GM21367 (cell line): ENCODE results near the gene PRKG1.
"Not testable (repeated sequence)": the region's sequence is repeated elsewhere in the genome, so short reads cannot be mapped to it uniquely, and the experiment has no call there.

Source experiments
- ATAC-seq: cut with Tn5 transposase; IDR thresholded peaks from one replicate; pipeline ENCODE4 v1.9.1; 2021; ENCODE audit not compliant: unreplicated experiment

Gene PRKG1

DNA sequence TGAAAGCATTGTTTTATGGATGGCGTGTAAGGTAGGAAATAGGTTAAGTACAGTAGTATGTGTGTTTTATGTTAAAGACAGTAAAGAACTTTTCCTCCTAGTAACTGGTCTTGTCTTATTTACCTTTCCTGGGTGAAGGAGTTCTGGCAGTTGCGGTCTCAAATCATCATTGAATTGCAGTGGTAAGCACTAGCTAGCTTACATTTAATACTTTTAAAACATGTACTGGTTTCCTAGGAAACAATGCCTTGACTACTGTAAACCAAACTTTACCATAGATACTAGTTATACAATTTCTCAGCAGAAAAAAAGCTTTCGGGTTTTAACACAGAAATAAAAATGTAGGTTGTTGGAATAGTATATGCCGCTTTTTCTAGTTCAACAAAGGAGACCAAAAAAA lies 37.7 kb downstream of the PRKG1 start:
- ATAC-seq: no peak

DNA sequence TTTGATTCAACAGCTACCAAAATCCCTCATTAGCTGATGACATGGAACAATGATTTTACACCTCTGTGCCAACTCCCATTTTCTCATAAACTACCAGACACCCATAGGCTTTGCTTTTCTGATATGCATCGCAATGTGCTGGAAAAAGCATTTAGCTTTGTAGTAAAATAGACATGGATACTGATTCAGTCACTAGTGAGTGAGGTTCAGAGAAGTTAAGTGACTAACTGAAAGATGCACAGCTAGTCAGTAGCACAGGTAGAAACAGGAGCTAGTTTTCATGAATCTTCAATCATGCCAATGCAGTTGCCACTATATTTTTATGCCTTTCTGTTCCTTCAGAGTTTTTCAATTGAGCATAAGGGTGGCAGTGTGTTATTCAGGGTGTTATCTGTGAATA lies 38.7 kb downstream of the PRKG1 start:
- ATAC-seq: no peak

DNA sequence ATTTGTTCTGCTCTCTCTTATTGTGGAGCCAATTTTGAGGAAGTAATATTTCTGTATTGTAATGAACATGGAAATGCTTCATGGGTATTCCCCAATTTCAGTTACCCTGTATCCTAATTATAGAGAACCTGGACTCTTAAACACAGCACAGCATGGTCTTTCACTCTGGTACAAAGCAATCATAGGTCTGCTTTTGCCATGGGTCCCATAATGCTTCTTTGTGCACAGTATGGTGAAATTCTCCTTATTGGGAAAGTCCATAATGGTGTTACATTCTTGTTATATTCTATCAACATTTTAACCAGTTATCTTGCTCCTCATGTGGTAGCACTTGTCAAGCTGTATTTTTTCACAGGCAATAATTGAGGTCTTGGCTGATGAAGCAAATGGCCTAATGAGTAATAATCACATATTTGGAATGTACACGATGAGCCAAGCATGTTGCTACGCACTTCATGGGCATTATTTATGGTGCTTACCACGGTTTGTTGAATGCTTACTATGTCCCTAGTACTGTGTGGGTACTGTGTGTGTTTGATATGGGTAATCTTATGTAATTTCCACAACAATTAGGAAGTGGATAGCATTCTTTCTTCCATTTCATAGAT lies 42.9 kb downstream of the PRKG1 start:
- no peak for ATAC-seq

DNA sequence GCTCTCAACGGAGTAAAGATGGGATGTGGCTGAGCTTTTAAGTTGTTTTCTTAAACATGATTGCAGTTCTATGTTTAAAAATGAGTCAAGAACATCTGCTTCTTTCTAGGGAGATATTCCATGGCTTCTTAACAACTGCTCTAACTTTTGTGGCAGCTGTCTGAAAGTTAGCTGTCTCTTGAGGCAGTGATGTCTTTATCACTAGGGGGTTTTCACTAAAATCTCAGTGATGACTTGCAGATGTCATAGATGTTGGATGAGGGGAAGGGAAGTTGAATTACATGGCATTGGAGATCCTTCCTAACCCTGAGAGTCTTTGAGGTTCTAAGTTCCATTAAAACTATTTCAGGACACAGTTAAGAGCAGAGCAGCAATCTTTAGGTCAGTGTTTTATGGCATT lies 43.5 kb downstream of the PRKG1 start:
- no peak for ATAC-seq

DNA sequence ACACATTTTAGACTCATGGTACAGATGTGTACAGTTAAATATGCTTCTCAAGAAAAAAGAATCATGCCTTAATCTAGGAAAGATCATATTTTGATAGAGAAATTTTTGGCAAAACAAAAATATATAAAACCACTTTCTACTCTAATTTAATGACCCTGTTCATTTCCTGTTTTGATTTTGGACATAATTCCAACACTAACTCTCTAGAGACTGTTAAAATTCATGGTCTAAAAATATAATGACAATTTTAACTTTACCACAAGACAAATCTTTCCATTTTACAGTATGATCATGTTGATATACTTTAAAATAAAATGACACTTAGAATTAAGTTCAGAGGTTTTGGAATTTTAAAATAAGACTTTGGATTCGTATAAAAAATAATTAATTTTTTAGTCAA lies 45.2 kb downstream of the PRKG1 start:
- ATAC-seq: no peak

DNA sequence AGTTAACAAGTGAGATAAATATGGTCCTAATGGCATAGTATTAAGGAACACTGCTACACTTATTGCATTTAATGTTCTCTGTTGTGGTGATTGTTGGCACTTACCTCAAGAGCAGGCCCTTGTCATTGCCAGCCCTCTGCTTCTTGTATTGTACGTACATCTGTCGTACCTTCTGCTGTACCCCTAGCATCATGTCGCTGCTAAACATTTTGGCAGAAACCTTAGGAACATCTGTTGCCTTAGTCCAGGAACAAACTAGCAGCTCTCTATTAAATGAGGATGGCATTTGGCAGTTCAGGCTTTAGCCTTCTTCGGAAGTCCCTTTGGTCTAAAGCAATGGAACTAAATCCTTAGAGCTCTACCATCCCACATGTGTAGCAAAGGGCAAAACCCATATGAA lies 47.6 kb downstream of the PRKG1 start:
- no peak for ATAC-seq

DNA sequence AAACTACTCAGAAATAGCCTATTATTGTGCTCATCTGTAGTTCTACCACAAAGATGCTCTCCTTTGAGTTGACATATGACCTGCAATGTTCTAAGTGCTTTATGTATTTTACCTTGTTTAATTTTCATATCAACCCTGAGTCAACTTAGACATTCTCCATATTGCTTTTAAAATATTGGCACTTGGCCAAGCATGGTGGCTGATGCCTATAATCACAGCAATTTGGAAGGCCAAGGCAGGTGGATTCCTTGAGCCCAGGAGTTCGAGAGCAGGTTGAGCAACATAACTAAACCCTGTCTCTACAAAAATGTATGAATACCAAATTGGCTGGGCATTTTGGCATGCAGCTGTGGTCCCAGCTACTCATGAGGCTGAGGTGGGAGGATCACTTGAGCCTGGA lies 50.6 kb downstream of the PRKG1 start:
- ATAC-seq: no peak

DNA sequence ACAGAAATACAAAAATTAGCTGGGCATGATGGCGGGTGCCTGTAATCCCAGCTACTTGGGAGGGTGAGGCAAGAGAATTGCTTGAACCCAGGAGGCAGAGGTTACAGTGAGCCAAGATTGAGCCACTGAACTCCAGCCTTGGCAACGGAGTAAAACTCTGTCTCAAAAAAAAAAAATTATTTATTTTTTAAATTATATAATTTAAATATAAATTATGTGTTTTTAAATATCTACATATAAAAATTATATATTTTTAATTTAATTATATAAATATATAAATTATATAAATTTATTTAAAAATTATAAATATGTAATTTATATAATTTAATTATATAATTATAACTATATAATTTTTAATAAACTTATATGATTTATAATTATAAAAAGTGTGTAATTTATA lies 51.2 kb downstream of the PRKG1 start:
- ATAC-seq: no peak

DNA sequence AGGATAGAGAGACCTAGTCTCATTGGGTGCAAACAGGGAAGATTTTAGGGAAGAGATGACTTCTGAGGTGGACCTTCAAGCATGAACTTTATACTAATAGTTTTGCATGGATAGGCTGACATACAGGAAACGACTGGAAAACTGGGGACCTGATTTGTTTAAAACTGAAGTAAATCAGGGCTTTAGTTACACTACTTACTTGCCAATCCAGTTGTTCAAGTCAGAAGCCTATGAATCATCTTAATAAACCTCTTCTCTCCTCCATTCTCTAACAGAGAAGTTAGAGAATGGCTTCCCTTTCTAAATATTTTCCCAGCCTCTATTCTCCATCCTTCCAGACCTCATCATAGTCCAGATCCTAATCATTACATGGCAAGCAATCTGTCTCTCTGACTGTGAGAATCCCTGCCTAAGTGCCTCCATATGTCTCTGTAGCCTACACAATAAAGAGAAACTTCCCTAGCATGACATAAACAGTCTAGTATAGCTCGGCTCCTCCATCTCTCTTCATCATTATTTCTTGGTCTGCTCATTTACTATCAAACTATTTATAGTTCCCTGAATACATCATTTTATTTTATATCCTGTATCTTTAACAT lies 55.8 kb downstream of the PRKG1 start:
- ATAC-seq: no peak

DNA sequence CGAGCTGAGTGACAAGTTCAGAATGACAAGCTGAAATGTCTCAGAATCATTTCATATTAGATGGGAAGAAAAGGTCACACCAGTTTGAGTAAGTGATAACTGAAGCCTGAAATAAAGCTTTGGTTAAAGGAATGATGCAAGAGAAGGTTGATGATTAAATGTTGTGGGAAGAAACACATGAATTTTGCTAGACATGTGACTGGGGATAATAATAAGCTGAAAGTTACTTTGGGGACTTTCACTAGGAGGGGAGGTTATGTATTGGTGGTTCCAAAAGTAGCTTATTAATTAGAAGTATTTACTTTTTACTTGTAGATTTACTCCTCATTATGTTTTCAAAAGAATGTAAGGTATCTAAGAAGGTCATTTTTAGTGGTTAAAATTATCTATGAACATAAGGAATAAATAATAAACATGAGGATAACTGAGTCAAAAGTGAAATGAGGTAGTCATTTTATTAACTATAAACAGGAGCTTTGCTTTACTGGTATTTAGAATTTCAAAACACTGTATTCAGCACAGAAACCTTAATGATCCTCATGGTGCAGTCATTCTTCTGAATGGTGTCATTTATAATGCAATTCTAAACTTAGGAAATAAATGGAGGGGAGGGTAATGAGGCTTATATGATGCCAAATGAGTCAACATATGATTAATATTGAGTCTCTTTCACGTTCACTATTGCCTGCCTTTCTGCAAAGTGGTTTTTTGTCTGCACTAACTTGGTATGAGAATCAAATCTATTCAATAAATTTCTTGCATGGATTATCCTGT lies 63.7 kb downstream of the PRKG1 start:
- no peak for ATAC-seq

DNA sequence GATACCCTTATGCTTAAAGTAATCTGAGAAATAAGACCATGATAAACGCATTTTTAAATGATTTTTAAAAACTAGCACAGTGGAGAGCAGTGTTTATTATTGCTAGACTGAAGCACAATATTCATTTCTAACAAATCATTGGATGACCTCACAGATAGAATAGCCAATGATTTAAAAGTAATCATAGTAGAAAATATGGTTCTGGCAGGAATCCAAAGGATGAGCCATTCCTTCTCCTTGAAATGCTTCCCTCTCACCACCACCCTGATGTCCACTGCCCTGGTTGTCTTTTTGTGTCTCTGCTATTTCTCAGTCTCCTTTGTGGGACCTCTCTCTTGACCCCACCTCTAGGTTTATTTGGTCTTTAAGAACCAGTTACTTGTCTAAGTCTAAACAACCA lies 64.9 kb downstream of the PRKG1 start:
- no peak for ATAC-seq

DNA sequence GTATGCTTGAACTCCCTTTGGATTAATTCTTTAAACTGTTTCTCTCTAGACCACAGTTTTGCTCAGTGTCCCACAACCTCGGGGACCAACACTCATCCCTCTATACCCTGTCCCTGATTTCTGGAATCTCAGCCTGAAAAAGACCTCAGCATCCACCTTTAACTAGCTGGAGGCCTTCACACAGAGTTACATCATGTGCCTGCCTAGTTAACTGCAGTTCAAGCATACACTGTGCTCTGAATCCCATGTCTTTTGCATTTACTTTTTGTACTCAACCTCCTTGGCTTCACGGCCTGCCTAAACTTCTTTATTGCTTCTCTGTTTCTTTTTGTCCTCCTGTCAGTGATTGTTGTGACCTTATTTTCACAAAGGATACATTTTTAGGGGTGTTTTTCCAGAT lies 66.7 kb downstream of the PRKG1 start:
- ATAC-seq: no peak

DNA sequence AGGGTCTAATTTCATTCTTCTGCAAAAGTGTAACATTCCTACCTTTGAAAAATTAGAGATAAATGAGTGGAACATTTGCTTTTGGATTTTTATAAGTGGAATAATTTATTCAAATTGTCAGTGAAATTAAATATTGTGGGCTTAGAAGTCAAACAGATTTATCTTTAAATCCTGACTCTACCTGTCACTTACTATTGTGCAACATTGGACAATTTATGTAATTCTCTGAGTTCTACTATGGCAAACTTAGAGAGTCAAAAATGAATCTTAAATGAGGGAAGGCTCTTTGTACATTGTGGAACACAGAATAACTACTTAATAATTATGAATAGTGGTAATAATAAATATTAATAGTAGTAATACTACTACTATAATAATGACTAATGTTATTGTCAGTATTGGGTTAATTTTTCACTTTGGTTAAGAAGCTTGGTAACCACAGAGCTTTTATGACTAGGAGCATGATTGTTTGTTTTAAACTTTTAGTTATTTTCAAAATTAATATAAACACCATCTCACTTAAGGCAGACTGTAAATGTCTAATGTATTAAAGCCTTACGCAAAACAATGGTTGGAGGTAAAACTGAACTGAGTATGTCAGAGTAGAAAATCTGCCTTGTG lies 70.0 kb downstream of the PRKG1 start:
- no peak for ATAC-seq

DNA sequence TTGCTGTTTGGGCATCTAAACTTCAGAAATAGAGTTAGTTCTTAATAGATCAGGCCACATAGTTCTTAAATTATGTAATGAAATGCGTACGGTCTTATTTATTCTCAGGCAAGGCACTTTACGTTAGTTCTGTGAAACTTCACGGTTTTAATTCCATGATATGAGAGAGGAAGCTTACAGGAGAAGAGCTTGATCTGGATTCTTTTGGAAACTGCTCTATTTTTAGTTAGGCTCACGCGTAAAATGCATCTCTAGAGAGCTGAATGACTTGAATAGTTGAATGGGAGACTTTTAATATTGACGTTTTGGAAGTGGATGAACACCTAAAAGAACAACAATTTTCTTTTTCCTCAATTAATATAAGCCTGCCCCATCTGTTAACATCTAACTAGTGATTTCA lies 71.1 kb downstream of the PRKG1 start:
- no peak for ATAC-seq

DNA sequence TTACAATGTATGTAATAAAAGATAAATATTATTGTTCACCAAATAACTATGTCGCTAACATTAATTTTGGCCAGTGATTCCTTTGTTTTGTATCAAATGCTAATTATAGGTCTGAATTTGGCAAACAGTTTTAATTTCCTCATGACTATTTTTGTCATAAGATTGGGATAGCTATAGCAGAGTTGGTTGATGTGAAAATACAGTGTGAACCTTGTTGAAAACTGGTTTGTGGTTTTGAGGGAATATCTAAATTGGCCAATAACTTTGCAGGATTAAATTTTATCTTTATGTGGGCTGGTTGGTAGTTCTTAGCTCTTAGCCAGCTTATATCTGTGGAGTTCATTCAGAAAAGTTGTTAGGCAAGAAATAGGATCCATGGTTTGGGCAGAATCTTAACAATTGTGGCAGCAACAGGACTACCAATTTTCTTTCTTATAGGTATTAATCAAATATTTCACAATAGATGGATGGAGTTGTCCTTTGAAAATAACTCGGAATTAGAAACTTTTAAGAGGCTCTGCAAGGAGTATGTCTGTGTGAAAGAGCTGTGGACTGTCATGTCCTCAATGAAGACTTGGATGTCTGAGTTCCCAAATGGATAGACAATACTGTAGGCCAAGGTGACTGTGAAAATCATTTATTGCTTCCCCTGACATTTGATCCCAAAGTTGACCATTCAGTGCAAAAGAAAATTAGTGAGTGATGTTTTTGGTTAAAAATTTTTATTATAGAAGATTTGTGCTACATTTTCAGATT lies 73.5 kb downstream of the PRKG1 start:
- ATAC-seq: no peak

DNA sequence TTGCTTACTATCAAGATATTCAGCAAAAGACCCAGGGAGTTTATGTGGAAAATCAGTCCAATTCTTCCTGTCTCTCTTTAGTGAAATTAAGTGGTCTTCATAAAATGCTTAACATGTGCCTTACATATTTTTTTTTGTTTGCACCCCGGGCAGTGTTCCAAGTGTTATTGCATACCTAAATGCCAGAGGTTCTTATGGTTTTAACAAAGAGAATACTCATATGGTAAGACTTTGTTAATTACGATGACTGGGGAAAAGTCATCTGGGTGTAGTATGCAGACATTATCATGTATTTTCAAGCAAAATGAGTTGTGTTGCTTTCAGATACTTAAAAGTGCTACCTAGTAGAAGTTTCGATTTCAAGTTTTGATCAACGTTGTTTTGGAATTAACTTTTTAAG lies 82.6 kb downstream of the PRKG1 start:
- no peak for ATAC-seq

DNA sequence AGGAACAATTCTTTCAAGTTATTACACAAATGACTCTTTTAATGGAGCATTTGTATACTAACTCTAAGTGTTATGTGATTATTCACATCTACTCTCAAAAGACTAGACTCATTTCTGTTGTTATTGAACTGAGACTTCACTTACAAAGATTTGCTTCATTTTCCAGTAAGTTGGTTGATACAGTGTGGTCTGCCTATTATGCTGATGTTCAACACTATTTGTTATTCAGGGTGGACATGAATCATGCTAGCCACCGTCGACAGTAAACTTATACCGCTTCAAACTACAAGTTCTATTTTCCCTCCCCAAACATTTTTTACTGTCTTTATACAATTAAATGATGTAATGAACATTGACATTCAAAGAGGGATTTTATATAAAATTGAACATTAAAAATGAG lies 84.5 kb downstream of the PRKG1 start:
- no peak for ATAC-seq

DNA sequence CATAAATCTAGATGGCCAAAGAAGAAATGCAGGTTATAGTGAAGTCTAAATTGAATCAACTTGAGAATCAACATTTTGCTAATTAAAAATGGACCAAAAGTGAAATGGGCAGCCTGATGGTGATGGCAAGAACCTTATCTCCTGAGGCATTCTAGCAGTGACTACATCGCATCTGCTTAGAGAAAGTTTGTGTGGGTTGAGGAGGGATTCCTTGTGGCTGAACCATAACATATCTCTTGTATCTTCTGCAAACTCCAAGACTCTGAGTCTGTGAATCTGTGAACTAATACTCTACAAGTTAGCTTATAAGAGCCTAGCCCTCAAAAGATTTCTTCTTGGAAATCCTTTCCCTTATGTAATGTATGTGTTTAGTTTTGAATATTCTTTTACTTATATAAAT lies 85.6 kb downstream of the PRKG1 start:
- ATAC-seq: no peak

DNA sequence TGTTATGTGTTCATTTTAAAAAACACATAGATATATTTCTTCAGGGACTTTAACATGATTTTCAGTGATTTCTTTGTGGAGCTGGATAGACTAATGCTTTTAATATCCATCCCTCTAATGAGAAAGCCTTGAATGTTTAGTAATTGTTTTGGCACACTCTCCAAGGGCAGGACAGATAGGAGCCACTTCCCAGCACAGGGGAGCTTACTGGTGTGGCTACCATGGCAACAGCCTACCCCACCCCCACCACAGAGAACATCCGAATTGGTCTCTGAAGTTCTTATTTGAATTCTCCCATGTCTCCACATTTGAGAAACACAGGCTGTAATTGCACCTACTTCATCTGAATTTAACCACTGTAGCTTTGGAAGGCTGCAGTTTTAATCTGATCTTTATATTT lies 87.7 kb downstream of the PRKG1 start:
- ATAC-seq: no peak

DNA sequence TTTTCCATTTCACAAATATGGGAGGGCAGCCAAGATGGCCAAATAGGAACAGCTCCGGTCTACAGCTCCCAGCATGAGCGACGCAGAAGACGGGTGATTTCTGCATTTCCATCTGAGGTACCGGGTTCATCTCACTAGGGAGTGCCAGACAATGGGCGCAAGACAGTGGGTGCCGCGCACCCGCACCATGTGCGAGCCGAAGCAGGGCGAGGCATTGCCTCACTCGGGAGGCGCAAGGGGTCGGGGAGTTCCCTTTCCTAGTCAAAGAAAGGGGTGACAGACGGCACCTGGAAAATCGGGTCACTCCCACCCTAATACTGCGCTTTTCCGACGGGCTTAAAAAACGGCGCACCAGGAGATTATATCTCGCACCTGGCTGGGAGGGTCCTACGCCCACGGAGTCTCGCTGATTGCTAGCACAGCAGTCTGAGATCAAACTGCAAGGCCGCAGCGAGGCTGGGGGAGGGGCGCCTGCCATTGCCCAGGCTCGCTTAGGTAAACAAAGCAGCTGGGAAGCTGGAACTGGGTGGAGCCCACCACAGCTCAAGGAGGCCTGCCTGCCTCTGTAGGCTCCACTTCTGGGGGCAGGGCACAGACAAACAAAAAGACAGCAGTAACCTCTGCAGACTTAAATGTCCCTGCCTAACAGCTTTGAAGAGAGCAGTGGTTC lies 89.2 kb downstream of the PRKG1 start:
- not testable (repeated sequence) for ATAC-seq
